RWPE2 (cell line): Measurements from ENCODE around the gene BCL3.

Experiments
- ATAC-seq: fragments of 200-7000 bp; cut with Tn5 transposase; 3 replicates; pipeline ENCODE4 v1.9.1; 2021; ENCODE audit warnings: low read depth
- DNase-seq: peaks from one replicate; pipeline ENCODE4 v3.0.0-alpha.2; 2020; ENCODE audit warnings: low spot score
- H3K27ac ChIP-seq: fragments of 450-650 bp; 2 replicates; pipeline ENCODE4 v1.5.1; 2017; ENCODE audit warnings: mild to moderate bottlenecking; ENCODE audit not compliant: poor library complexity, severe bottlenecking
- H3K27me3 ChIP-seq: fragments of 250-450 bp; sonication (Bioruptor Pico); 2 replicates; pipeline ENCODE4 v1.5.1; 2021; ENCODE audit warnings: mild to moderate bottlenecking, moderate library complexity; ENCODE audit not compliant: insufficient read depth, poor library complexity, severe bottlenecking
- H3K36me3 ChIP-seq: fragments of 250-450 bp; sonication (Bioruptor Pico); 2 replicates; pipeline ENCODE4 v1.5.1; 2020; ENCODE audit warnings: low read depth, mild to moderate bottlenecking, moderate library complexity
- H3K4me1 ChIP-seq: fragments of 250-450 bp; sonication (Bioruptor Pico); 2 replicates; pipeline ENCODE4 v1.5.1; 2021; ENCODE audit warnings: mild to moderate bottlenecking, moderate library complexity; ENCODE audit not compliant: insufficient read depth, poor library complexity, severe bottlenecking
- H3K4me3 ChIP-seq: fragments of 250-450 bp; sonication (Bioruptor Pico); 2 replicates; pipeline ENCODE4 v1.5.1; 2021; ENCODE audit warnings: mild to moderate bottlenecking, moderate library complexity; ENCODE audit not compliant: severe bottlenecking
- H3K9me3 ChIP-seq: fragments of 250-450 bp; sonication (Bioruptor Pico); 2 replicates; pipeline ENCODE4 v1.5.1; 2021; ENCODE audit warnings: mild to moderate bottlenecking, moderate library complexity; ENCODE audit not compliant: severe bottlenecking
- CTCF ChIP-seq: fragments of 450-650 bp; IDR thresholded peaks from one replicate; pipeline ENCODE4 v1.5.1; 2017; ENCODE audit warnings: mild to moderate bottlenecking, moderate library complexity; ENCODE audit not compliant: poor library complexity, severe bottlenecking

The BCL3 gene

GRCh38 chr19:44731081-44731480, 17.4 kb upstream of the BCL3 start:
- ATAC-seq = no peak
- Histone ChIP-seq H3K9me3 (no peaks in the 10 kb centered on the region), H3K4me3 (no peak overlapping the region), H3K4me1 (peaks cover 9% of the 10 kb centered on the region), H3K27me3 (no peaks in the 10 kb centered on the region), H3K36me3 (no peaks in the 10 kb centered on the region), H3K27ac (no peak overlapping the region)
- TF ChIP-seq CTCF = no peak
- DNase-seq = no peak

GRCh38 chr19:44731622-44732021, 16.9 kb upstream of the BCL3 start:
- peaks cover 9% of the 10 kb centered on the region for H3K4me1 ChIP-seq
- no peak overlapping the region for H3K4me3 ChIP-seq
- H3K27ac ChIP-seq = no peak overlapping the region
- H3K9me3 ChIP-seq = no peaks in the 10 kb centered on the region
- H3K27me3 ChIP-seq = no peaks in the 10 kb centered on the region
- ATAC-seq = no peak
- no peak for DNase-seq
- no peak for TF ChIP-seq CTCF
- no peaks in the 10 kb centered on the region for H3K36me3 ChIP-seq

- Histone ChIP-seq H3K27me3 (no peaks in the 10 kb centered on the region), H3K36me3 (no peaks in the 10 kb centered on the region), H3K27ac (no peak overlapping the region), H3K4me1 (peaks cover 9% of the 10 kb centered on the region), H3K9me3 (no peaks in the 10 kb centered on the region), H3K4me3 (no peak overlapping the region)
- no peak for DNase-seq
- TF ChIP-seq CTCF = no peak
- no peak for ATAC-seq
Observed at GRCh38 chr19:44732235-44733014, 16.1 kb upstream of the BCL3 start.

GRCh38 chr19:44734357-44734756, 14.2 kb upstream of the BCL3 start:
- Histone ChIP-seq H3K4me1 (peaks cover 9% of the 10 kb centered on the region), H3K27me3 (no peaks in the 10 kb centered on the region), H3K36me3 (no peaks in the 10 kb centered on the region), H3K9me3 (no peaks in the 10 kb centered on the region), H3K27ac (no peak overlapping the region), H3K4me3 (no peak overlapping the region)
- ATAC-seq = no peak
- no peak for DNase-seq
- TF ChIP-seq CTCF = no peak

- ATAC-seq (peak; percentile 75), DNase-seq (no peak)
- Histone ChIP-seq H3K9me3 (no peaks in the 10 kb centered on the region), H3K4me1 (peaks cover 9% of the 10 kb centered on the region), H3K4me3 (no peak overlapping the region), H3K27me3 (no peaks in the 10 kb centered on the region), H3K36me3 (no peaks in the 10 kb centered on the region), H3K27ac (no peak overlapping the region)
- no peak for TF ChIP-seq CTCF
Observed at GRCh38 chr19:44735011-44735410, 13.5 kb upstream of the BCL3 start.
